Body of pancreas (tissue), 4 donors: ENCODE results near the gene BCL6.

Experiments used
- CTCF ChIP-seq, 7 experiments: fragments of 450-650 bp in 4 of 7; fragments of 200-600 bp in 3 of 7; sonication (generic) in 3 of 7; IDR thresholded peaks; one replicate each; pipeline ENCODE4 v1.5.1; 2016 to 2019; ENCODE audit warnings: antibody characterized with exemption in 7 of 7
- POLR2A ChIP-seq, 3 donors: fragments of 450-650 bp; IDR thresholded peaks; one replicate each; pipeline ENCODE4 v1.6.1; 2016; ENCODE audit warnings: antibody characterized with exemption in 3 of 3, mild to moderate bottlenecking in 2 of 3

- no peak for TF ChIP-seq POLR2A (IDR thresholded peaks at IDR 0.05)
- no peak for TF ChIP-seq CTCF (IDR thresholded peaks at IDR 0.05)
These were observed 42.7 kb downstream of the BCL6 start, which contains the start of gene RTP2 for GRCh38 chr3:187702507-187703033.
